Measurements from ENCODE around the gene IZUMO1.

IZUMO1 gene

GRCh38 chr19:48757089-48757675, 10.5 kb upstream of the IZUMO1 start:
- no peak for DNase-seq (ENCODE audit: low read depth in 2 of 2)

- DNase-seq (ENCODE audit: low read depth in 2 of 2) = no peak
These were observed 10.0 kb upstream of the IZUMO1 start for GRCh38 chr19:48756686-48757085.

GRCh38 chr19:48756212-48756611, 9.5 kb upstream of the IZUMO1 start:
- no peak for DNase-seq (ENCODE audit: low read depth in 2 of 2)

- DNase-seq (ENCODE audit: low read depth in 2 of 2) = no peak
These were observed 9.1 kb upstream of the IZUMO1 start for GRCh38 chr19:48755787-48756186.

GRCh38 chr19:48755084-48755641, 8.5 kb upstream of the IZUMO1 start, which contains the start of gene FGF21:
FGF21 (plus strand) TSS chr19:48755524; CDS start chr19:48756237, 713 bp downstream.
- DNase-seq (ENCODE audit: low read depth in 2 of 2) = no peak

- no peak for DNase-seq (ENCODE audit: low read depth in 2 of 2)
These were observed 6.0 kb upstream of the IZUMO1 start, which contains the start of gene FUT1 for GRCh38 chr19:48752496-48753365. FUT1 (minus strand) TSS chr19:48752641; CDS start chr19:48751281, 1,360 bp downstream.

GRCh38 chr19:48751845-48752495, 5.3 kb upstream of the IZUMO1 start:
- DNase-seq (ENCODE audit: low read depth in 2 of 2) = no peak

GRCh38 chr19:48750771-48751504, 4.2 kb upstream of the IZUMO1 start:
- no peak for DNase-seq (ENCODE audit: low read depth in 2 of 2)

GRCh38 chr19:48750351-48750750, 3.6 kb upstream of the IZUMO1 start:
- DNase-seq (ENCODE audit: low read depth in 2 of 2) = no peak

- DNase-seq (ENCODE audit: low read depth in 2 of 2) = no peak
These were observed 3.0 kb upstream of the IZUMO1 start for GRCh38 chr19:48749571-48750198.

- no peak for DNase-seq (ENCODE audit: low read depth in 2 of 2)
These were observed 599 bp downstream of the IZUMO1 start for GRCh38 chr19:48746110-48746509.

GRCh38 chr19:48745208-48745995, 1.3 kb downstream of the IZUMO1 start:
- no peak for DNase-seq (ENCODE audit: low read depth in 2 of 2)

GRCh38 chr19:48742096-48742495, 4.6 kb downstream of the IZUMO1 start:
- no peak for DNase-seq (ENCODE audit: low read depth in 2 of 2)

- no peak for DNase-seq (ENCODE audit: low read depth in 2 of 2)
These were observed 5.3 kb downstream of the IZUMO1 start for GRCh38 chr19:48741129-48741999.

- no peak for DNase-seq (ENCODE audit: low read depth in 2 of 2)
These were observed 6.3 kb downstream of the IZUMO1 start, which contains the start of gene RASIP1 for GRCh38 chr19:48740164-48740972. RASIP1 (minus strand) TSS chr19:48740610; CDS start chr19:48740282, 328 bp downstream.

- no peak for DNase-seq (ENCODE audit: low read depth in 2 of 2)
These were observed 7.1 kb downstream of the IZUMO1 start for GRCh38 chr19:48739404-48740163.

Data from stimulated activated CD8-positive, alpha-beta memory T cell treated with anti-CD3 and anti-CD28 coated beads, Interleukin-7, amount 100 ng/mL, for 1 hour (primary cell).